Heart left ventricle (tissue), 16 donors: Measurements from ENCODE around the gene SV2A. TPM values are rescaled to one million over a fixed set of nuclear protein-coding genes. Genes with fewer than 3 reads are reported as not detected.
A peak's percentile ranks its signal among the peaks of the same experiment; 100 is the strongest.

Source experiments
- ATAC-seq, 4 donors: fragments of 200-7000 bp; cut with Tn5 transposase; one replicate each; pipeline ENCODE4 v1.9.1; 2020 to 2022; ENCODE audit warnings: moderate library complexity in 4 of 4, mild to moderate bottlenecking in 3 of 4, moderate number of reproducible peaks in 1 of 4
- DNase-seq, 5 donors: peaks; one replicate each; pipeline ENCODE4 v3.0.0-alpha.2; 2020
- H3K27ac ChIP-seq, 12 donors: fragments of 200-600 bp; sonication (generic) in 4 of 12; one replicate each; pipeline versions ENCODE4 v1.5.0 to v1.8.0; 2016 to 2022; ENCODE audit warnings: mild to moderate bottlenecking in 2 of 12
- H3K27me3 ChIP-seq, 9 donors: fragments of 200-600 bp; sonication (generic) in 2 of 9; one replicate each; pipeline versions ENCODE4 v1.5.1 to v1.8.0; 2016 to 2022; ENCODE audit warnings: mild to moderate bottlenecking in 3 of 9
- H3K36me3 ChIP-seq, 9 donors: fragments of 200-600 bp; sonication (generic) in 2 of 9; one replicate each; pipeline versions ENCODE4 v1.5.0 to v1.8.0; 2018 to 2022; ENCODE audit warnings: mild to moderate bottlenecking in 2 of 9
- H3K4me1 ChIP-seq, 12 donors: fragments of 200-600 bp; sonication (generic) in 4 of 12; one replicate each; pipeline versions ENCODE4 v1.5.0 to v1.8.0; 2016 to 2022; ENCODE audit warnings: mild to moderate bottlenecking in 3 of 12
- H3K4me3 ChIP-seq, 12 donors: fragments of 200-600 bp; sonication (generic) in 4 of 12; one replicate each; pipeline versions ENCODE4 v1.5.0 to v1.8.0; 2017 to 2022; ENCODE audit warnings: mild to moderate bottlenecking in 9 of 12, moderate library complexity in 4 of 12
- H3K9me3 ChIP-seq, 12 donors: fragments of 200-600 bp; sonication (generic) in 4 of 12; one replicate each; pipeline versions ENCODE4 v1.5.0 to v1.8.0; 2016 to 2022; ENCODE audit warnings: mild to moderate bottlenecking in 1 of 12
- POLR2A ChIP-seq, 2 donors: fragments of 450-650 bp; IDR thresholded peaks; one replicate each; pipeline ENCODE4 v1.6.1; 2017; ENCODE audit warnings: antibody characterized with exemption in 2 of 2, mild to moderate bottlenecking in 2 of 2, moderate library complexity in 2 of 2
- WGBS, 4 donors: extraction: QIAGEN DNeasy Blood & Tissue Kit in 2 of 4; methylation state at CpG; one replicate each; pipeline versions ENCODE4 v1.1.5 to v1.1.7; 2013 to 2018; 5-methylcytosine and 5-hydroxymethylcytosine counted together
- intact Hi-C, 10 donors: fragments of 100-400 bp; cut with DNase I; formaldehyde crosslinking; loops; one replicate each; pipeline versions ENCODE4 v1.11.1 to v1.14.2; 2022
- polyA plus RNA-seq, 2 donors: library from polyadenylated mRNA; stranded (reverse); fragments of 200-250 nt; gene quantifications; one replicate each; pipeline ENCODE4 v1.2.3, GENCODE V29; 2013
- total RNA-seq, 9 donors: library from RNA; depleted of rRNA in 2 of 9; stranded (reverse); fragments of >200 nt in 2 of 9; fragmentation: NEBNext Ultra II Directional in 3 of 9; extraction: Animal tissue kit (Norgen Biotek cat#: 25700) in 3 of 9; gene quantifications; one replicate each; pipeline versions ENCODE4 v1.1.0 to v1.2.4, GENCODE V29; 2016 to 2023
- TF ChIP-seq, protein P1 (sequence below), 12 donors: fragments of 200-600 bp; sonication (generic) in 4 of 12; IDR thresholded peaks; one replicate each; pipeline versions ENCODE4 v1.5.0 to v1.8.0; 2018 to 2022; ENCODE audit warnings: antibody characterized with exemption in 12 of 12, mild to moderate bottlenecking in 5 of 12
- donor health status: ischemic (EF 13 %, LVEDD 7.1; RV severe dilation, severe dysfunction).
- donor health status: healthy with polysubstance abuse.
- donor health status: DM: no; HTN: yes; CAD: no.
- donor health status: DM: no; HTN: no; CAD: no.
- donor health status: ischemic (EF 25% LVEDD 6.9; RV normal size, moderate dysfunction).
- donor health status: ischemic (EF 25% LVEDD 5.7; RV mildly dilated, moderate dysfunction).
- donor health status: healthy.
- donor health status: DM: yes; HTN: yes; CAD: no.
- donor health status: ischemic (EF 35%, LVEDD 5.7; RV mildly dilated, moderate dysfunction).
- donor health status: nonischemic (EF 11% LVEDD 7.7; RV severe dilation, severe dysfunction).
- donor health status: DM: yes; HTN: yes; CAD: no.
- donor health status: PGD.
- donor health status: ischemic (EF 29% LVEDD 5.4; RV normal size, mild dysfunction).
- donor health status: nonischemic (EF 23%, LVEDD 6.1; RV moderate dilation, normal function).

Gene SV2A
- total and polyA plus RNA-seq, 11 donors = 0.20 to 1.4 (median 0.32) TPM

DNA sequence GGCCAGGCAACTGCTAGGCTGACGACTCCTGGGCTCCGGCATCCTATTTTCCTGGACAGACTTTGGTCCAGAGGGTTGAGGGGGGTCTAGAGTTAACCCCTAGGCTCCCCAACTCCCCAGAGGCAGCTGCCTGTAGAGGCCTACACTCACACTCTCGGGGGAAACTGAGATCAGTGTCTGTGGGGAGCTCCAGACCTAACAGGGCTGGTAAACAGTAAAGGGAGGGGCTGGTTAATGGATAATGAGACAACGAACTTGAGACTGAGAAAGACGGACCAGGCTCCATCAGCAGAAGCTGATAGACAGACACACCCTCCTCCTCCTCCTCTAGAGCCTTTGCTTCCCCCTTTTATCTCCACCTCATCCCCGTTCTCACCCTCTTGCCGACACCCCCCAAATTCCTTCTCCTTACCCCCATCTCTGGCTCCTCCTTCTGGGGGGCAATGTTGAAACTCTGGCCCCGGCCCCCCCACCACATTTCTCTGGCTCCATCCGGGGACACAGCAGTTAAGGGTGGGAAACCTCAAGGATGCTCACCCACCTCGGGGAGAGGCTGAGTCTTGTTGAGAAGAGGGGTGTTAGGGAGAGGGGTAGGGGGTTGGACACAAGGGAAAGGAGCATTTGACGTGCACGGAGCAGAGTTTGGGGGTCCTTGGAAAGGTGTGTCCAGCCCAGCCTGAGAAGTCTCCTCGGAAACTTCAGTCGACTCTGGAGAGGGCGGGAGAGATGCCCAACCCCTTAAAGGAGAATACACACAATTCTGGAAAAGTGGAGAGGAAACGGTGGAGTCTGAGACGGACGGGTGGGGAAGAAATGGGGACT lies 18.7 kb upstream of the SV2A start, which contains the start of gene MTMR11:
Gene MTMR11 (minus strand): TSS at position 710 of the 822 bp plus-strand sequence. CDS start 232 bp downstream, at position 478.
- Histone ChIP-seq H3K4me1 (peaks cover 0 to 42% (median 33%) of the 10 kb centered on the region in 12 donors), H3K36me3 (peaks cover 0 to 17% (median 0%) of the 10 kb centered on the region in 9 donors), H3K9me3 (no peaks in the 10 kb centered on the region), H3K4me3 (peak within 1 kb of the TSS; percentile 22 to 73 (median 55)), H3K27me3 (no peaks in the 10 kb centered on the region), H3K27ac (peak within 1 kb of the TSS in 9 of 12 donors; percentile 10 to 88 (median 59))
- 14 to 25% (median 19%) methylated on average over 18 of the region's 18 CpGs for WGBS, 4 donors
- no peak for TF ChIP-seq POLR2A (IDR thresholded peaks at IDR 0.05)
- TF ChIP-seq, protein P1, sequence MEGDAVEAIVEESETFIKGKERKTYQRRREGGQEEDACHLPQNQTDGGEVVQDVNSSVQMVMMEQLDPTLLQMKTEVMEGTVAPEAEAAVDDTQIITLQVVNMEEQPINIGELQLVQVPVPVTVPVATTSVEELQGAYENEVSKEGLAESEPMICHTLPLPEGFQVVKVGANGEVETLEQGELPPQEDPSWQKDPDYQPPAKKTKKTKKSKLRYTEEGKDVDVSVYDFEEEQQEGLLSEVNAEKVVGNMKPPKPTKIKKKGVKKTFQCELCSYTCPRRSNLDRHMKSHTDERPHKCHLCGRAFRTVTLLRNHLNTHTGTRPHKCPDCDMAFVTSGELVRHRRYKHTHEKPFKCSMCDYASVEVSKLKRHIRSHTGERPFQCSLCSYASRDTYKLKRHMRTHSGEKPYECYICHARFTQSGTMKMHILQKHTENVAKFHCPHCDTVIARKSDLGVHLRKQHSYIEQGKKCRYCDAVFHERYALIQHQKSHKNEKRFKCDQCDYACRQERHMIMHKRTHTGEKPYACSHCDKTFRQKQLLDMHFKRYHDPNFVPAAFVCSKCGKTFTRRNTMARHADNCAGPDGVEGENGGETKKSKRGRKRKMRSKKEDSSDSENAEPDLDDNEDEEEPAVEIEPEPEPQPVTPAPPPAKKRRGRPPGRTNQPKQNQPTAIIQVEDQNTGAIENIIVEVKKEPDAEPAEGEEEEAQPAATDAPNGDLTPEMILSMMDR (IDR thresholded peaks at IDR 0.05) = no peak
- intact Hi-C loops = loop anchor here in 1 of 10 donors (5.0 kb wide), 1 partner anchor 39 kb away; the partner anchor contains the start of gene BOLA1
- ATAC-seq (peak; percentile 5 to 47 (median 19)), DNase-seq (peak in 1 of 5 donors; percentile 47)

DNA sequence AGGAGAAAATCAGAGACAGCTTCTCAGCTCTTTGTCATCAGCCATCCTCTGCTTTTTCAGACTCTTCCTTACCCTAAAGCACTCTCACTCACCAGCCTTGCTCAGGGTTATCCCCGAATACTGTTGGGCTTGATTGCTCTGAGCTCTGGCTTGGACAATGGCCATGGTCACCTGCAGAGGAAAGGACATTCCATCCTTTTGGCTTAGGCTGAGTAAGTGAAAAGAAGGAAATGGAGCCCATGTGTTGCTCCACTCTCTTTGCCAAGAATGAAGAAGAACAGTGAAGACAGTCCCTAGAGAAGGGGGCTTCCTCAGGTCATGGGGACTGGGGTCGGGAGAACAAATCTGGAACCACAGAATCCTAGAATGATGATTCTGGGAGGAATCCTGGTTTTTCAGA lies 16.7 kb upstream of the SV2A start:
- peaks cover 0 to 37% (median 7%) of the 10 kb centered on the region in 9 donors for H3K36me3 ChIP-seq
- H3K4me1 ChIP-seq = peaks cover 0 to 42% (median 29%) of the 10 kb centered on the region in 12 donors
- intact Hi-C loops = no loop called here
- TF ChIP-seq, protein P1 (IDR thresholded peaks at IDR 0.05) = no peak
- no peak for TF ChIP-seq POLR2A (IDR thresholded peaks at IDR 0.05)
- no peak for DNase-seq
- H3K27me3 ChIP-seq = no peaks in the 10 kb centered on the region
- no peak for ATAC-seq
- no peaks in the 10 kb centered on the region for H3K9me3 ChIP-seq
- no peak overlapping the region for H3K27ac ChIP-seq
- H3K4me3 ChIP-seq = no peak overlapping the region
- 39 to 67% (median 61%) methylated on average over 2 of the region's 2 CpGs for WGBS, 4 donors

DNA sequence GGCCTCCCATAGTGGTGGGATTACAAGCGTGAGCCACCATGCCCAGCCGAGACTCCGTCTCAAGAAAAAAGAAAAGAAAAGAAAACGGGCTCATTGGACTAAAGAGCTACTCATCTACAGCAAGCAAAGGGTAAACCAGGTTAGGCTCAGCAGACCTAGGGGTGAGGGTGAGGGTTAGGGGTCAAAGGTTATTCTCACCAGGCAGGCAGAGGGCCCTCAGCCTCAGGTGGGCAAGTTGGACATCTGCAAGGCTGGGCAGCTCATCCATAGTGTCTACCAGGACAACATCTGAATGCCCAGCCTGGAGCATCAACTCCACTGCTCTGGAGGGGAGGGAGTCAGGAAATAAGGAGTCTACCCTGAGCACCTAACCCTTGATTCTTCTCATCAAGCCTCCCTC lies 15.6 kb upstream of the SV2A start:
- Histone ChIP-seq H3K27ac (no peak overlapping the region), H3K27me3 (no peaks in the 10 kb centered on the region), H3K4me1 (peaks cover 0 to 42% (median 24%) of the 10 kb centered on the region in 12 donors), H3K36me3 (peaks cover 0 to 40% (median 7%) of the 10 kb centered on the region in 9 donors), H3K4me3 (no peak overlapping the region), H3K9me3 (no peaks in the 10 kb centered on the region)
- TF ChIP-seq, protein P1 (IDR thresholded peaks at IDR 0.05) = no peak
- no peak for TF ChIP-seq POLR2A (IDR thresholded peaks at IDR 0.05)
- DNase-seq (no peak), ATAC-seq (no peak)
- intact Hi-C loops = no loop called here
- WGBS, 4 donors = 97 to 98% (median 98%) methylated on average over 4 of the region's 4 CpGs

DNA sequence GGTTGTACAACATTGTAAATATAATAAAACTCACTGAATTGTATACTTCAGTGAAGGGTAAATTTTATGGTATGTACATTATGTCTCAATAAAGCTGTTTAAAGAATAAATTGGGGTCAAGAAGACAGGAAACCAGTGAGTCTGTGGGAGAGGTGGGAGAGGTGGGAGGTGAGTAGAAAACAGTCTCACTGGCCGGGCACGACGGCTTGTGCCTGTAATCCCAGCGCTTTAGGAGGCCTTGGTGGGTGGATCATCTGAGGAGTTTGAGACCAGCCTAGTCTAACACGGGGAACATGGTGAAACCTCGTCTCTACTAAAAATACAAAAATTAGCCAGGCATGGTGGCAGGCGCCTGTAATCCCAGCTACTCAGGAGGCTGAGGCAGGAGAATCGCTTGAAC lies 14.8 kb upstream of the SV2A start:
- Histone ChIP-seq H3K27me3 (no peaks in the 10 kb centered on the region), H3K4me3 (no peak overlapping the region), H3K27ac (no peak overlapping the region), H3K36me3 (peaks cover 0 to 40% (median 7%) of the 10 kb centered on the region in 9 donors), H3K4me1 (peaks cover 0 to 36% (median 18%) of the 10 kb centered on the region in 12 donors), H3K9me3 (no peaks in the 10 kb centered on the region)
- TF ChIP-seq POLR2A (IDR thresholded peaks at IDR 0.05) = no peak
- TF ChIP-seq, protein P1 (IDR thresholded peaks at IDR 0.05) = no peak
- ATAC-seq (no peak), DNase-seq (no peak)
- WGBS, 4 donors = 89 to 96% (median 95%) methylated on average over 8 of the region's 8 CpGs
- intact Hi-C loops = no loop called here
